Lower lobe of right lung (tissue), 2 donors: ENCODE data around the gene NFASC. TPM values are rescaled to one million over a fixed set of nuclear protein-coding genes. Genes with fewer than 3 reads are reported as not detected.
A peak's percentile ranks its signal among the peaks of the same experiment; 100 is the strongest.

ENCODE experiments used
- ATAC-seq, 2 donors: fragments of 200-7000 bp; cut with Tn5 transposase; one replicate each; pipeline ENCODE4 v1.9.1; 2020 to 2022; ENCODE audit warnings: mild to moderate bottlenecking in 2 of 2, moderate library complexity in 2 of 2
- DNase-seq: peaks from one replicate; pipeline ENCODE4 v3.0.0-alpha.2; 2020
- H3K27ac ChIP-seq: fragments of 200-600 bp; one replicate; pipeline ENCODE4 v1.8.0; 2022
- H3K27me3 ChIP-seq: fragments of 200-600 bp; one replicate; pipeline ENCODE4 v1.8.0; 2022; ENCODE audit warnings: low read depth
- H3K36me3 ChIP-seq: fragments of 200-600 bp; one replicate; pipeline ENCODE4 v1.8.0; 2022; ENCODE audit warnings: mild to moderate bottlenecking
- H3K4me1 ChIP-seq: fragments of 200-600 bp; one replicate; pipeline ENCODE4 v1.8.0; 2022
- H3K4me3 ChIP-seq: fragments of 200-600 bp; one replicate; pipeline ENCODE4 v1.8.0; 2022; ENCODE audit warnings: mild to moderate bottlenecking
- H3K9me3 ChIP-seq: fragments of 200-600 bp; one replicate; pipeline ENCODE4 v1.8.0; 2022
- CTCF ChIP-seq: fragments of 200-600 bp; IDR thresholded peaks from one replicate; pipeline ENCODE4 v1.8.0; 2022; ENCODE audit warnings: antibody characterized with exemption, mild to moderate bottlenecking
- intact Hi-C: fragments of 100-400 bp; cut with DNase I; formaldehyde crosslinking; loops from one replicate; pipeline ENCODE4 v1.11.0; 2022
- long read RNA-seq: library from polyadenylated mRNA; unstranded; transcript quantifications from one replicate; pipeline ENCODE4 v2.0.0, GENCODE V29; 2021
- total RNA-seq: library from RNA; stranded (reverse); fragmentation: NEBNext Ultra II Directional; extraction: Animal tissue kit (Norgen Biotek cat#: 25700); gene quantifications from one replicate; pipeline ENCODE4 v1.2.1, GENCODE V29; 2021
- donor health status: DM: no; HTN: yes; CAD: no; lungs with severe emphysema.

Gene NFASC
- 12.2 TPM for total RNA-seq
- long read RNA-seq, partial matches to known transcripts = 2 of 8 reads
- long read RNA-seq, other reads (novel, unspliced or antisense) = 5 of 8 reads

GRCh38 chr1:204870160-204870912, at the start of gene NFASC:
NFASC (plus strand) TSS chr1:204870862; CDS start chr1:204944316, 73,454 bp downstream.
- no peak for DNase-seq
- H3K4me3 ChIP-seq = no peak within 1 kb of the TSS
- no peak within 1 kb of the TSS for H3K27ac ChIP-seq
- ATAC-seq = no peak
- peaks cover 9% of the 10 kb centered on the region for H3K4me1 ChIP-seq
- no peaks in the 10 kb centered on the region for H3K9me3 ChIP-seq
- H3K27me3 ChIP-seq = no peaks in the 10 kb centered on the region
- H3K36me3 ChIP-seq = no peaks in the 10 kb centered on the region
- intact Hi-C loops = no loop called here
- TF ChIP-seq CTCF = no peak

GRCh38 chr1:204821476-204821875, 49.2 kb upstream of the NFASC start:
- Histone ChIP-seq H3K27ac (peak overlapping the region; percentile 24), H3K36me3 (no peaks in the 10 kb centered on the region), H3K27me3 (peaks cover 4% of the 10 kb centered on the region), H3K9me3 (no peaks in the 10 kb centered on the region), H3K4me1 (peaks cover 15% of the 10 kb centered on the region), H3K4me3 (no peak overlapping the region)
- intact Hi-C loops = no loop called here
- no peak for DNase-seq
- TF ChIP-seq CTCF = no peak
- no peak for ATAC-seq

GRCh38 chr1:204821924-204822323, 48.7 kb upstream of the NFASC start:
- peaks cover 7% of the 10 kb centered on the region for H3K27me3 ChIP-seq
- peak overlapping the region; percentile 24 for H3K27ac ChIP-seq
- H3K4me1 ChIP-seq = peaks cover 15% of the 10 kb centered on the region
- no peak for ATAC-seq
- no peak for DNase-seq
- intact Hi-C loops = no loop called here
- H3K9me3 ChIP-seq = no peaks in the 10 kb centered on the region
- H3K4me3 ChIP-seq = no peak overlapping the region
- TF ChIP-seq CTCF = no peak
- no peaks in the 10 kb centered on the region for H3K36me3 ChIP-seq

GRCh38 chr1:204826970-204827369, 43.7 kb upstream of the NFASC start:
- DNase-seq = no peak
- no peaks in the 10 kb centered on the region for H3K9me3 ChIP-seq
- intact Hi-C loops = no loop called here
- no peak overlapping the region for H3K27ac ChIP-seq
- peaks cover 25% of the 10 kb centered on the region for H3K27me3 ChIP-seq
- ATAC-seq = no peak
- no peak for TF ChIP-seq CTCF
- no peak overlapping the region for H3K4me3 ChIP-seq
- H3K36me3 ChIP-seq = no peaks in the 10 kb centered on the region
- peaks cover 3% of the 10 kb centered on the region for H3K4me1 ChIP-seq

GRCh38 chr1:204828352-204828850, 42.3 kb upstream of the NFASC start:
- Histone ChIP-seq H3K9me3 (no peaks in the 10 kb centered on the region), H3K4me1 (no peaks in the 10 kb centered on the region), H3K27ac (no peak overlapping the region), H3K36me3 (no peaks in the 10 kb centered on the region), H3K4me3 (peak overlapping the region; percentile 42), H3K27me3 (peaks cover 25% of the 10 kb centered on the region)
- no peak for TF ChIP-seq CTCF
- peak; percentile 72 to 87 for ATAC-seq
- intact Hi-C loops = no loop called here
- DNase-seq = peak; percentile 54
